Measurements from ENCODE around the gene DUSP10. TPM values are rescaled to one million over a fixed set of nuclear protein-coding genes. Genes with fewer than 3 reads are reported as not detected.

Gene DUSP10
- total RNA-seq, 1 donor from 2014 or later: 4.5 TPM

- no peak for DNase-seq
- intact Hi-C loops (cut with DNase I): no loop called here
- ATAC-seq (ENCODE audit: poor library complexity): no peak
Measured at GRCh38 chr1:221706876-221707582, 34.9 kb downstream of the DUSP10 start.

GRCh38 chr1:221706191-221706590 lies 35.7 kb downstream of the DUSP10 start:
- ATAC-seq (ENCODE audit: poor library complexity): no peak
- intact Hi-C loops (cut with DNase I): no loop called here
- no peak for DNase-seq

GRCh38 chr1:221704306-221704705 lies 37.6 kb downstream of the DUSP10 start:
- ATAC-seq (ENCODE audit: poor library complexity): peak; percentile 43
- intact Hi-C loops (cut with DNase I): no loop called here
- DNase-seq: no peak

- no peak for DNase-seq
- no peak for ATAC-seq (ENCODE audit: poor library complexity)
- intact Hi-C loops (cut with DNase I): no loop called here
Measured at GRCh38 chr1:221701570-221702186, 40.2 kb downstream of the DUSP10 start.

- ATAC-seq (ENCODE audit: poor library complexity) (no peak), DNase-seq (no peak)
- intact Hi-C loops (cut with DNase I): no loop called here
Measured at GRCh38 chr1:221700948-221701347, 40.9 kb downstream of the DUSP10 start.

- ATAC-seq (ENCODE audit: poor library complexity) (no peak), DNase-seq (no peak)
- intact Hi-C loops (cut with DNase I): no loop called here
Measured at GRCh38 chr1:221700536-221700935, 41.4 kb downstream of the DUSP10 start.

- intact Hi-C loops (cut with DNase I): no loop called here
- no peak for ATAC-seq (ENCODE audit: poor library complexity)
- DNase-seq: no peak
Measured at GRCh38 chr1:221699978-221700519, 41.8 kb downstream of the DUSP10 start.

- DNase-seq (no peak), ATAC-seq (ENCODE audit: poor library complexity) (no peak)
- intact Hi-C loops (cut with DNase I): no loop called here
Measured at GRCh38 chr1:221699577-221699976, 42.3 kb downstream of the DUSP10 start.

GRCh38 chr1:221698579-221699349 lies 43.1 kb downstream of the DUSP10 start:
- ATAC-seq (ENCODE audit: poor library complexity): peak; percentile 49
- intact Hi-C loops (cut with DNase I): no loop called here
- DNase-seq: no peak

- intact Hi-C loops (cut with DNase I): no loop called here
- DNase-seq (no peak), ATAC-seq (ENCODE audit: poor library complexity) (peak; percentile 34)
Measured at GRCh38 chr1:221697923-221698425, 43.9 kb downstream of the DUSP10 start.

- intact Hi-C loops (cut with DNase I): no loop called here
- ATAC-seq (ENCODE audit: poor library complexity): no peak
Measured at GRCh38 chr1:221696718-221697461, 45.0 kb downstream of the DUSP10 start.

GRCh38 chr1:221696027-221696426 lies 45.9 kb downstream of the DUSP10 start:
- DNase-seq (no peak), ATAC-seq (ENCODE audit: poor library complexity) (no peak)
- intact Hi-C loops (cut with DNase I): no loop called here

More at GRCh38 chr1:221696718-221697461, 45.0 kb downstream of the DUSP10 start:
- no peak for DNase-seq

- ATAC-seq (ENCODE audit: poor library complexity) (no peak), DNase-seq (no peak)
- intact Hi-C loops (cut with DNase I): no loop called here
Measured at GRCh38 chr1:221695301-221695700, 46.6 kb downstream of the DUSP10 start.

- no peak for DNase-seq
- intact Hi-C loops (cut with DNase I): no loop called here
- ATAC-seq (ENCODE audit: poor library complexity): no peak
Measured at GRCh38 chr1:221694109-221694508, 47.8 kb downstream of the DUSP10 start.

GRCh38 chr1:221693087-221693486 lies 48.8 kb downstream of the DUSP10 start:
- intact Hi-C loops (cut with DNase I): no loop called here
- no peak for DNase-seq
- no peak for ATAC-seq (ENCODE audit: poor library complexity)

GRCh38 chr1:221692643-221693042 lies 49.2 kb downstream of the DUSP10 start:
- DNase-seq (no peak), ATAC-seq (ENCODE audit: poor library complexity) (no peak)
- intact Hi-C loops (cut with DNase I): no loop called here

- DNase-seq: no peak
- ATAC-seq (ENCODE audit: poor library complexity): no peak
- intact Hi-C loops (cut with DNase I): no loop called here
Measured at GRCh38 chr1:221691261-221691660, 50.6 kb downstream of the DUSP10 start.

- no peak for ATAC-seq (ENCODE audit: poor library complexity)
- no peak for DNase-seq
- intact Hi-C loops (cut with DNase I): no loop called here
Measured at GRCh38 chr1:221690858-221691257, 51.0 kb downstream of the DUSP10 start.

GRCh38 chr1:221689138-221689537 lies 52.8 kb downstream of the DUSP10 start:
- intact Hi-C loops (cut with DNase I): no loop called here
- ATAC-seq (ENCODE audit: poor library complexity) (no peak), DNase-seq (no peak)
